HepG2 (cell line): ENCODE results near the gene ENO1. TPM values are rescaled to one million over a fixed set of nuclear protein-coding genes. Genes with fewer than 3 reads are reported as not detected.

Experiments used
- ATAC-seq: fragments of 200-7000 bp; cut with Tn5 transposase; 3 replicates; pipeline ENCODE4 v1.9.1; 2020; ENCODE audit warnings: mild to moderate bottlenecking, moderate library complexity
- BruUV-seq: library from RNA; stranded (reverse); fragments of 400-500 nt; replicated peaks from 2 replicates; lab custom pipeline; 2021; lab: Mats Ljungman, UMichigan
- CTCF ChIA-PET: fragments of 300-600 bp; formaldehyde crosslinking; extraction: SDS; loops from one replicate; lab custom pipeline; 2021; ENCODE audit warnings: low total read pairs, inconsistent platforms, low intra/inter-chr PET ratio; lab: Yijun Ruan, JAX
- POLR2A ChIA-PET: fragments of 350-600 bp; sonication (Branson Sonifier 250); formaldehyde crosslinking; loops from one replicate; lab custom pipeline; 2020; ENCODE audit warnings: antibody characterized with exemption, inconsistent platforms; lab: Yijun Ruan, JAX
- DNase-seq: peaks from one replicate; pipeline ENCODE4 v3.0.0-alpha.2; 2015; ENCODE audit warnings: low spot score
- FAIRE-seq: peaks from 3 replicates; lab custom pipeline; 2011; peaks lifted over from hg19 to GRCh38; lab: Jason Lieb, UNC
- H2AFZ ChIP-seq: one replicate; pipeline ENCODE4 v1.6.1; 2011; ENCODE audit warnings: low read length, inconsistent platforms
- H3K27ac ChIP-seq: fragments of 300-600 bp; 3 replicates; pipeline ENCODE4 v1.8.0; 2011; ENCODE audit warnings: mixed run types, mild to moderate bottlenecking, mixed read lengths, low read length, inconsistent platforms; ENCODE audit not compliant: insufficient read depth; ENCODE audit errors: extremely low read length
- H3K27me3 ChIP-seq, 2 experiments: fragments of 200-600 bp in 1 of 2; 2 replicates in 1 of 2; 3 replicates in 1 of 2; pipeline versions ENCODE4 v1.6.0 to v1.8.0; 2011; ENCODE audit warnings: low read length in 2 of 2, mild to moderate bottlenecking in 2 of 2, moderate library complexity in 2 of 2, inconsistent platforms in 1 of 2; ENCODE audit not compliant: insufficient read depth in 2 of 2, control insufficient read depth in 1 of 2
- H3K36me3 ChIP-seq, 2 experiments: fragments of 200-600 bp in 1 of 2; replicated peaks in 1 of 2; 2 replicates in 1 of 2; 3 replicates in 1 of 2; pipeline versions ENCODE4 v1.5.1 to v1.8.0; 2011; ENCODE audit warnings: low read length in 2 of 2, inconsistent platforms in 1 of 2; ENCODE audit not compliant: insufficient read depth in 2 of 2, control insufficient read depth in 1 of 2
- H3K4me1 ChIP-seq: 2 replicates; pipeline ENCODE4 v1.5.1; 2012; ENCODE audit warnings: low read length, inconsistent platforms; ENCODE audit not compliant: insufficient read depth
- H3K4me2 ChIP-seq: 2 replicates; pipeline ENCODE4 v1.6.0; 2011; ENCODE audit warnings: low read depth, low read length, inconsistent platforms
- H3K4me3 ChIP-seq, 3 experiments: fragments of 200-600 bp in 1 of 3; sonication (generic), shearing (Covaris generic) in 1 of 3; replicated peaks in 1 of 3; 2 replicates each; pipeline ENCODE4 v1.5.1; 2011 to 2016; ENCODE audit warnings: low read length in 3 of 3, inconsistent platforms in 2 of 3, low read depth in 2 of 3, mild to moderate bottlenecking in 2 of 3, control low read depth in 1 of 3, mixed read lengths in 1 of 3; ENCODE audit not compliant: insufficient read depth in 1 of 3
- H3K79me2 ChIP-seq: one replicate; pipeline ENCODE4 v1.6.1; 2011; ENCODE audit warnings: low read length, inconsistent platforms; ENCODE audit not compliant: insufficient read depth
- H3K9ac ChIP-seq: 2 replicates; pipeline ENCODE4 v1.6.0; 2011; ENCODE audit warnings: mild to moderate bottlenecking, low read depth, low read length, inconsistent platforms; ENCODE audit not compliant: insufficient read depth
- H3K9me3 ChIP-seq: 2 replicates; pipeline ENCODE4 v1.5.1; 2012; ENCODE audit warnings: mild to moderate bottlenecking, low read length
- H4K20me1 ChIP-seq: 2 replicates; pipeline ENCODE4 v1.6.0; 2011; ENCODE audit warnings: inconsistent platforms, mild to moderate bottlenecking, low read length, moderate library complexity; ENCODE audit not compliant: insufficient read depth
- AKAP8 ChIP-seq: sonication (generic); formaldehyde crosslinking; IDR thresholded peaks from 2 replicates; pipeline ENCODE4 v1.5.1; 2020; ENCODE audit warnings: mild to moderate bottlenecking, missing genetic modification reagents
- DNMT1 ChIP-seq: sonication (generic); formaldehyde crosslinking; IDR thresholded peaks from 2 replicates; pipeline ENCODE4 v1.5.1; 2020; ENCODE audit warnings: mild to moderate bottlenecking, missing genetic modification reagents
- ELF4 ChIP-seq: sonication (generic); formaldehyde crosslinking; IDR thresholded peaks from 2 replicates; pipeline ENCODE4 v1.5.0; 2020; ENCODE audit warnings: missing genetic modification reagents, mild to moderate bottlenecking, moderate library complexity, borderline replicate concordance
- GFI1 ChIP-seq: sonication (generic); formaldehyde crosslinking; IDR thresholded peaks from 2 replicates; pipeline ENCODE4 v1.5.0; 2020; ENCODE audit warnings: missing genetic modification reagents, mild to moderate bottlenecking, borderline replicate concordance
- GPN1 ChIP-seq: sonication (generic); formaldehyde crosslinking; IDR thresholded peaks from 2 replicates; pipeline ENCODE4 v1.5.1; 2020; ENCODE audit warnings: missing genetic modification reagents, borderline replicate concordance
- HOXA3 ChIP-seq: sonication (generic); formaldehyde crosslinking; IDR thresholded peaks from 2 replicates; pipeline ENCODE4 v1.5.0; 2020; ENCODE audit warnings: missing genetic modification reagents
- JDP2 ChIP-seq: sonication (generic); formaldehyde crosslinking; IDR thresholded peaks from 2 replicates; pipeline ENCODE4 v1.8.1; 2022; ENCODE audit warnings: missing genetic modification reagents, borderline replicate concordance
- JUNB ChIP-seq: sonication (generic); formaldehyde crosslinking; IDR thresholded peaks from 2 replicates; pipeline ENCODE4 v1.8.0; 2022; ENCODE audit warnings: missing genetic modification reagents, mild to moderate bottlenecking, borderline replicate concordance
- KAT2B ChIP-seq: fragments of 150-350 bp; IDR thresholded peaks from 2 replicates; pipeline ENCODE4 v1.6.1; 2014; ENCODE audit warnings: low read depth, low read length, borderline replicate concordance
- NR2F1 ChIP-seq, 2 experiments: fragments of 450-650 bp in 1 of 2; formaldehyde crosslinking in 1 of 2; IDR thresholded peaks; 2 replicates each; pipeline versions ENCODE4 v1.5.0 to v1.6.1; 2016 to 2020; ENCODE audit warnings: mild to moderate bottlenecking in 1 of 2, missing compliant biosample characterization in 1 of 2, missing genetic modification reagents in 1 of 2, moderate library complexity in 1 of 2
- ONECUT2 ChIP-seq: sonication (generic); formaldehyde crosslinking; IDR thresholded peaks from 2 replicates; pipeline ENCODE4 v1.4.0; 2020; ENCODE audit warnings: missing genetic modification reagents
- PPARG ChIP-seq: conservative IDR thresholded peaks from 2 replicates; pipeline ENCODE4 v1.6.1; 2016; ENCODE audit warnings: missing biosample characterization, missing genetic modification reagents
- SAP130 ChIP-seq: IDR thresholded peaks from 2 replicates; pipeline ENCODE4 v1.6.1; 2016; ENCODE audit warnings: low read depth
- ZFP82 ChIP-seq: sonication (generic); formaldehyde crosslinking; IDR thresholded peaks from 2 replicates; pipeline ENCODE4 v1.5.1; 2020; ENCODE audit warnings: mild to moderate bottlenecking, missing genetic modification reagents, borderline replicate concordance
- ZHX1 ChIP-seq: sonication (generic); formaldehyde crosslinking; IDR thresholded peaks from 2 replicates; pipeline ENCODE4 v1.8.1; 2022; ENCODE audit warnings: low read depth, mild to moderate bottlenecking, missing genetic modification reagents
- ZKSCAN1 ChIP-seq: fragments of 150-350 bp; IDR thresholded peaks from 2 replicates; pipeline ENCODE4 v1.6.1; 2014; ENCODE audit warnings: low read length
- ZNF260 ChIP-seq: sonication (generic); formaldehyde crosslinking; IDR thresholded peaks from 2 replicates; pipeline ENCODE4 v1.4.0; 2020; ENCODE audit warnings: missing genetic modification reagents, low read depth, mild to moderate bottlenecking, borderline replicate concordance
- ZSCAN30 ChIP-seq: sonication (generic); formaldehyde crosslinking; IDR thresholded peaks from 2 replicates; pipeline ENCODE4 v1.5.0; 2020; ENCODE audit warnings: mild to moderate bottlenecking, missing genetic modification reagents
- WGBS: methylation state at CpG from one replicate; pipeline ENCODE4 v1.1.6; 2017; ENCODE audit warnings: low lambda C conversion rate; 5-methylcytosine and 5-hydroxymethylcytosine counted together
- in situ Hi-C: cut with HindIII; loops from 2 replicates; pipeline ENCODE4 v1.10.0; 2017; ENCODE audit warnings: low pct_unique_long_range_greater_than_20kb; ENCODE audit not compliant: extremely low pct_ligation_motif_present
- intact Hi-C: fragments of 100-400 bp; cut with micrococcal nuclease; formaldehyde crosslinking; loops from one replicate; pipeline ENCODE4 v1.10.0; 2022; ENCODE audit not compliant: unreplicated experiment
- polyA plus RNA-seq, 8 experiments: library from polyadenylated mRNA; depleted of rRNA in 3 of 8; stranded (reverse) in 7 of 8; unstranded in 1 of 8; fragments of >200 nt; fragmentation: Illumina TruSeq in 4 of 8; extraction: Trizol in 4 of 8; gene quantifications; 2 replicates each; pipeline versions ENCODE4 v1.2.1 to v1.2.3, GENCODE V29; 2011 to 2016; ENCODE audit warnings: low read depth in 4 of 8, missing spikeins in 1 of 8, mixed read lengths in 1 of 8; ENCODE audit not compliant: insufficient read depth in 1 of 8
- total RNA-seq, 5 experiments: library from RNA; depleted of rRNA; stranded (reverse); fragments of >200 nt; fragmentation: Illumina TruSeq; extraction: Trizol; gene quantifications; 2 replicates each; pipeline ENCODE4 v1.2.3, GENCODE V29; 2016; ENCODE audit warnings: low read depth in 1 of 5
- TF ChIP-seq, protein P1 (sequence below): sonication (generic); formaldehyde crosslinking; IDR thresholded peaks from 2 replicates; pipeline ENCODE4 v1.5.0; 2020; ENCODE audit warnings: missing genetic modification reagents
- TF ChIP-seq, protein P2 (sequence below): sonication (generic); formaldehyde crosslinking; IDR thresholded peaks from 2 replicates; pipeline ENCODE4 v1.4.0; 2020; ENCODE audit warnings: missing genetic modification reagents

The ENO1 gene
- total and polyA plus RNA-seq, 2 of the 13 experiments (the other 11 are each of a cell fraction or from before 2014, with no cell fraction given), result 1,559 to 3,103 TPM

DNA sequence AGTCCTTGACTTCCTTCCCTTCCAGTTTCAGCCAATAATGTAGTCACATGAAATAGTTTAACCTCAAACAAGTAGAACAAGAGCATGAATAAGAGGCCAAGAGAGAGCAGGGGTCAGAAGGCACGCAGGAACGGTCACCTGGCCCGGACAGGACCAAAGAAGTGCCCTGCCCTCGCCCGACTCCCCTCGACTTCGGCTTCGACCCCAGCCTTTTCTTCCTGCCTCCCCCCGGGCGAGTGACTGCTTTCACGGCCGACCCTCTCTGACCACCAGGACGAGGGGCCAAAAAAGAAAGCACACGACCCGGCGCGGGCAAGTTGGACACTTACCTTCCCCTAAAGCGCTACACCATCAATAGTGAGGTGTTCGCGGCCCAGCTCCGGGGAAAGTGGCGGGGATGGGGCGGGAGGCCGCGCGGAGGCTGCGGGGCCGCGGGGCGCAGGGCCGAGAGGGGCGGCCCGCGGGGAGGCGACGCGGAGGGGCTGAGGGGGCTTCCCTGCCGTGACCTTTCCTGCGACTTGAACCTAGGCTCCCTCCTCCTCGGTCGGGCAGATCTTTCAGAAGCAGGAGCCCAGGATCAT is 61.6 kb downstream of the ENO1 start (continued):
- no peak for TF ChIP-seq KAT2B
- TF ChIP-seq, protein P1, sequence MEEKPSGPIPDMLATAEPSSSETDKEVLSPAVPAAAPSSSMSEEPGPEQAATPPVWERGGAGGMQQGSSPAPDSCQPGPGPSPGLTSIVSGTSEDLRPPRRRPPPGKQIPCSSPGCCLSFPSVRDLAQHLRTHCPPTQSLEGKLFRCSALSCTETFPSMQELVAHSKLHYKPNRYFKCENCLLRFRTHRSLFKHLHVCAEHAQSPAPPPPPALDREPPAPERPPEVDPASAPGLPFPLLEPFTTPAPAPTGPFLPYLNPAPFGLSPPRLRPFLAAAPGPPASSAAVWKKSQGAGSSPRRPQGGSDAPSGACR (CRISPR knock-in tag), result no peak
- no peak for TF ChIP-seq GPN1 (CRISPR knock-in tag)
- TF ChIP-seq AKAP8 (CRISPR knock-in tag), result no peak
- TF ChIP-seq NR2F1 (CRISPR knock-in tag; IDR thresholded peaks at IDR 0.05), result no peak
- no peak for TF ChIP-seq ZKSCAN1
- no peak for TF ChIP-seq PPARG (CRISPR knock-in tag)
- no peak for TF ChIP-seq DNMT1 (CRISPR knock-in tag)
- TF ChIP-seq JDP2 (CRISPR knock-in tag), result no peak
- TF ChIP-seq ELF4 (CRISPR knock-in tag), result no peak
- TF ChIP-seq ZSCAN30 (CRISPR knock-in tag), result no peak
- no peak for TF ChIP-seq JUNB (CRISPR knock-in tag)

- WGBS, result 4% methylated on average over 3 of the region's 3 CpGs
- intact Hi-C loops, result loop anchor here (5.0 kb wide), 2 partner anchors 41 to 74 kb away; no protein-coding TSS in a partner anchor
- TF ChIP-seq HOXA3 (CRISPR knock-in tag) (no peak), ZFP82 (0 out of 2 replicates have a peak, but pooled peaks have one; percentile 11), ONECUT2 (CRISPR knock-in tag) (no peak), GFI1 (CRISPR knock-in tag) (no peak), ZHX1 (CRISPR knock-in tag) (no peak), SAP130 (peak; percentile 40; the same call in 1 of the 2 replicates), ZNF260 (CRISPR knock-in tag) (no peak)
- TF ChIP-seq, protein P2, sequence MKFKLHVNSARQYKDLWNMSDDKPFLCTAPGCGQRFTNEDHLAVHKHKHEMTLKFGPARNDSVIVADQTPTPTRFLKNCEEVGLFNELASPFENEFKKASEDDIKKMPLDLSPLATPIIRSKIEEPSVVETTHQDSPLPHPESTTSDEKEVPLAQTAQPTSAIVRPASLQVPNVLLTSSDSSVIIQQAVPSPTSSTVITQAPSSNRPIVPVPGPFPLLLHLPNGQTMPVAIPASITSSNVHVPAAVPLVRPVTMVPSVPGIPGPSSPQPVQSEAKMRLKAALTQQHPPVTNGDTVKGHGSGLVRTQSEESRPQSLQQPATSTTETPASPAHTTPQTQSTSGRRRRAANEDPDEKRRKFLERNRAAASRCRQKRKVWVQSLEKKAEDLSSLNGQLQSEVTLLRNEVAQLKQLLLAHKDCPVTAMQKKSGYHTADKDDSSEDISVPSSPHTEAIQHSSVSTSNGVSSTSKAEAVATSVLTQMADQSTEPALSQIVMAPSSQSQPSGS (CRISPR knock-in tag), result no peak
Observed at GRCh38 chr1:8816264-8816663, 62.2 kb downstream of the ENO1 start.

More at GRCh38 chr1:8816264-8816663, 62.2 kb downstream of the ENO1 start:
- Histone ChIP-seq H3K27ac (peak overlapping the region; percentile 88), H3K79me2 (peaks cover 62% of the 10 kb centered on the region), H3K4me1 (peaks cover 51% of the 10 kb centered on the region), H3K9me3 (no peaks in the 10 kb centered on the region), H3K27me3 (no peaks in the 10 kb centered on the region; a peak in 1 of 5 replicates), H4K20me1 (peaks cover 25% of the 10 kb centered on the region), H3K4me3 (peak overlapping the region; percentile 86 to 95 (median 91)), H3K9ac (peak overlapping the region; percentile 91), H3K4me2 (peak overlapping the region; percentile 84), H2AFZ (no peak overlapping the region), H3K36me3 (no peaks in the 10 kb centered on the region)
- peak; percentile 8 for FAIRE-seq
- ChIA-PET CTCF (no interaction called here), POLR2A (interaction anchor here (1.3 to 3.5 kb wide), 6 partner anchors 32 to 76 kb away, joined by 3 to 18 read pairs (median 4); partner anchors contain the start of gene ENO1)
- in situ Hi-C loops, result no loop called here
- ATAC-seq, result no peak
- DNase-seq, result no peak
- BruUV-seq, result no TSS peak
